T-helper 1 cell treated with Interleukin-12 subunit alpha and Interleukin-12 subunit beta and Interleukin-4 antibody, amounts not matched to agents 30 μg/mL and 1 μg/mL, for 36 hours (primary cell): ENCODE measurements around the gene BST2.
A peak's percentile ranks its signal among the peaks of the same experiment; 100 is the strongest.

Source experiments
- H3K27ac Mint-ChIP-seq: one replicate; pipeline ENCODE4 v1.8.0; 2021; ENCODE audit warnings: mild to moderate bottlenecking, mixed read lengths
- H3K27me3 Mint-ChIP-seq: one replicate; pipeline ENCODE4 v1.8.0; 2021; ENCODE audit warnings: low read depth, mixed read lengths
- H3K36me3 Mint-ChIP-seq: one replicate; pipeline ENCODE4 v1.8.0; 2021; ENCODE audit warnings: low read depth, mixed read lengths
- H3K4me1 Mint-ChIP-seq: one replicate; pipeline ENCODE4 v1.8.0; 2021; ENCODE audit warnings: low read depth, mixed read lengths
- H3K4me3 Mint-ChIP-seq: one replicate; pipeline ENCODE4 v1.8.0; 2021; ENCODE audit warnings: mild to moderate bottlenecking, moderate library complexity, mixed read lengths
- H3K9me3 Mint-ChIP-seq: one replicate; pipeline ENCODE4 v1.8.0; 2021; ENCODE audit warnings: mixed read lengths

The BST2 gene

GRCh38 chr19:17406046-17406886 is 836 bp upstream of the BST2 start:
- Mint-ChIP-seq H3K9me3 (no peaks in the 10 kb centered on the region), H3K4me3 (peak overlapping the region; percentile 88), H3K4me1 (peaks cover 36% of the 10 kb centered on the region), H3K27me3 (no peaks in the 10 kb centered on the region), H3K27ac (peak overlapping the region; percentile 74), H3K36me3 (peaks cover 20% of the 10 kb centered on the region)

GRCh38 chr19:17404621-17405249 is 695 bp downstream of the BST2 start:
- peaks cover 21% of the 10 kb centered on the region for H3K36me3 Mint-ChIP-seq
- no peaks in the 10 kb centered on the region for H3K27me3 Mint-ChIP-seq
- H3K4me1 Mint-ChIP-seq: peaks cover 36% of the 10 kb centered on the region
- no peaks in the 10 kb centered on the region for H3K9me3 Mint-ChIP-seq
- H3K4me3 Mint-ChIP-seq: peak overlapping the region; percentile 88
- peak overlapping the region; percentile 91 for H3K27ac Mint-ChIP-seq

GRCh38 chr19:17404015-17404414 is 1.4 kb downstream of the BST2 start:
- H3K36me3 Mint-ChIP-seq: peaks cover 21% of the 10 kb centered on the region
- H3K4me3 Mint-ChIP-seq: peak overlapping the region; percentile 88
- H3K27me3 Mint-ChIP-seq: no peaks in the 10 kb centered on the region
- peaks cover 36% of the 10 kb centered on the region for H3K4me1 Mint-ChIP-seq
- H3K27ac Mint-ChIP-seq: peak overlapping the region; percentile 91
- H3K9me3 Mint-ChIP-seq: no peaks in the 10 kb centered on the region

- Mint-ChIP-seq H3K9me3 (no peaks in the 10 kb centered on the region), H3K4me1 (peaks cover 36% of the 10 kb centered on the region), H3K27me3 (no peaks in the 10 kb centered on the region), H3K4me3 (peak overlapping the region; percentile 88), H3K27ac (peak overlapping the region; percentile 83), H3K36me3 (peaks cover 22% of the 10 kb centered on the region)
These were observed 2.2 kb downstream of the BST2 start for GRCh38 chr19:17402982-17403855.

DNA sequence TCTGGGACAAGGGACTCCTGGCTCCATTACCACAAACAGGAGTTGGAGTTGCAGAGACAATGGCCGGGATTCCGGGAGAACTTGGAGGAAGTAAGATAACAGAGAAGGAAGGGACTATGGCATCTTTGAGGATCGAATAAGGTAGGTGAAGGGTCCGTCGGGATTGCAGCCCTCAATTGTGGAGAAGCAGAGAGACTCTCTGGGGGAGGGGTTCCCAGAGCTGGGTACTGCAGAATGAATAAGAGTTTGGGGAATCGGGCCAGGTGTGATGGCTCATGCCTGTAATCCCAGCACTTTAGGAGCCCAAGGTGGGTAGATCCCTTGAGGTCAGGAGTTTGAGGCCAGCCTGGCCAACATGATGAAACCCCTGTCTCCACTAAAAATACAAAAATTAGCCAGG is 3.8 kb downstream of the BST2 start:
- H3K4me3 Mint-ChIP-seq: no peak overlapping the region
- no peaks in the 10 kb centered on the region for H3K9me3 Mint-ChIP-seq
- H3K27ac Mint-ChIP-seq: no peak overlapping the region
- peaks cover 25% of the 10 kb centered on the region for H3K4me1 Mint-ChIP-seq
- H3K36me3 Mint-ChIP-seq: peaks cover 24% of the 10 kb centered on the region
- H3K27me3 Mint-ChIP-seq: no peaks in the 10 kb centered on the region

- Mint-ChIP-seq H3K4me1 (peaks cover 15% of the 10 kb centered on the region), H3K36me3 (peaks cover 22% of the 10 kb centered on the region), H3K27me3 (no peaks in the 10 kb centered on the region), H3K27ac (peak overlapping the region; percentile 36), H3K4me3 (no peak overlapping the region), H3K9me3 (no peaks in the 10 kb centered on the region)
These were observed 6.4 kb downstream of the BST2 start for GRCh38 chr19:17398902-17399527.

DNA sequence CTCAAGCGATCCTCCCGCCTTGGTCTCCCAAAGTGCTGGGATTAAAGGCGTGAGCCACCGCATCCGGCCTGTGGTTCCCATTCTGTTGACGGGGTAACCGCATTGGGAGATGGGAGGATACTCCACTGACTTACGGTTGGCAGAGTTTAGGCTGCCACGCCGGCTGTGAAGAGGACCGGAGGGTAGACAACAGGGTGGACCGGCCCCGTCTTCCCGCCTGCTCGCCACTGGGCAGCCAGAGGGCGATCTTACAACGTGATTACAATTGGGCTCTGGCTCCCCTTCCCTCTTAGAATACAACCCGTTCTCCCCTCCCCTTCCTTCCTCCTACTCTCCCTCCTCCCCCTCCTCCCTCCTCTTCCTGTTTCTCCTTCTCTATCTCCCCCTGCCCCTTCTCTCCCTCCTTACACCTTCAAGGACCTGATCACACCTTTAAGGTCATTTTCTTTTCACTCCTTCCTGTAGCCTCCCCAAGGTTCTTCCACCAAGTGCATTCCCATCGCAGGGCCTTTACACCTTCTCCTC is 10.5 kb downstream of the BST2 start:
- H3K4me3 Mint-ChIP-seq: no peak overlapping the region
- H3K36me3 Mint-ChIP-seq: peaks cover 8% of the 10 kb centered on the region
- peaks cover 12% of the 10 kb centered on the region for H3K27me3 Mint-ChIP-seq
- H3K9me3 Mint-ChIP-seq: no peaks in the 10 kb centered on the region
- peaks cover 15% of the 10 kb centered on the region for H3K4me1 Mint-ChIP-seq
- peak overlapping the region; percentile 82 for H3K27ac Mint-ChIP-seq

DNA sequence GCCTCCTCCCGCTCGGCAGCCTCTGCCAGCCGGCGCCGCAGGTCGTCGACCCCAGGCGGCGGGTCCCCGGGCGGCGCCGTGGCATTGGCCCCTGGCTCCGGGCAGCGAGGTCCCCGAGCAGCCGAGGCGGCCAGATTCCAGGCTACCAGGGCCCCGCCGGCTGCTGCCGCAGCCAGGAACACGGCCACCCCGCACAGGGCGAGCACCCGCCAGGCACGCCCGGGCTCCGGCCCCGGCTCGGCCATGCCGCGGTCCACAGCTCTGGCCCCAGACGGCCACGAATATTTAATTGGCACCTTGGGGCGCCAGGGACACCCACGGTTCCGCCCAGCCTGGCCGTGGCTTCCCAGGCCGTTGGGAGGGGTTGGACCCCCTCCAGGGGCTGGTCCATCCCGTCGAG is 11.5 kb downstream of the BST2 start, which contains the start of gene CCDC194:
Gene CCDC194, minus strand, starts transcription at position 283 of the 400 bp plus-strand sequence. Its CDS starts 38 bp downstream, at position 245.
- H3K27ac Mint-ChIP-seq: peak within 1 kb of the TSS; percentile 82
- peaks cover 8% of the 10 kb centered on the region for H3K36me3 Mint-ChIP-seq
- no peaks in the 10 kb centered on the region for H3K9me3 Mint-ChIP-seq
- H3K4me1 Mint-ChIP-seq: peaks cover 15% of the 10 kb centered on the region
- H3K4me3 Mint-ChIP-seq: no peak within 1 kb of the TSS
- H3K27me3 Mint-ChIP-seq: peaks cover 21% of the 10 kb centered on the region

DNA sequence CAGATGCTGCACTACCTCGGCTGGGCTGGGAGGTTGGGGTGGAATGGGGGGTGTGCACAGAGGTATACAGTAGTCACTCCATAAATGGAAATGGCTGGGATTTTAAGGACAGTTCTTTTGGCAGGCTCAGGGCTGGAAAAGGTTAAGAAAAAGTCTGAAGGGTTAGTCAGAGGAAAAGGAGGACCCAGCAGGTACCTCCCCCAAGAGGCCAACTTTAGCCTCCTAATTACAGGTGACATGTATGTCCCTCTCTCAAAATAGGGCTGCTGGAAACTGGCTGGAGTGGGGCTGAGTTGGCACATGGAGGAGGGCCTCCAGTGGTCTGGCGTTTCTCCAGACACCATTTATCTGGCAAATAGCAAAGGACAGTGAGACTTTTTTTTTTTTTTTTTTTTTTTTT is 12.4 kb downstream of the BST2 start:
- Mint-ChIP-seq H3K27ac (no peak overlapping the region), H3K4me1 (peaks cover 15% of the 10 kb centered on the region), H3K27me3 (peaks cover 23% of the 10 kb centered on the region), H3K9me3 (no peaks in the 10 kb centered on the region), H3K36me3 (peaks cover 6% of the 10 kb centered on the region), H3K4me3 (no peak overlapping the region)

DNA sequence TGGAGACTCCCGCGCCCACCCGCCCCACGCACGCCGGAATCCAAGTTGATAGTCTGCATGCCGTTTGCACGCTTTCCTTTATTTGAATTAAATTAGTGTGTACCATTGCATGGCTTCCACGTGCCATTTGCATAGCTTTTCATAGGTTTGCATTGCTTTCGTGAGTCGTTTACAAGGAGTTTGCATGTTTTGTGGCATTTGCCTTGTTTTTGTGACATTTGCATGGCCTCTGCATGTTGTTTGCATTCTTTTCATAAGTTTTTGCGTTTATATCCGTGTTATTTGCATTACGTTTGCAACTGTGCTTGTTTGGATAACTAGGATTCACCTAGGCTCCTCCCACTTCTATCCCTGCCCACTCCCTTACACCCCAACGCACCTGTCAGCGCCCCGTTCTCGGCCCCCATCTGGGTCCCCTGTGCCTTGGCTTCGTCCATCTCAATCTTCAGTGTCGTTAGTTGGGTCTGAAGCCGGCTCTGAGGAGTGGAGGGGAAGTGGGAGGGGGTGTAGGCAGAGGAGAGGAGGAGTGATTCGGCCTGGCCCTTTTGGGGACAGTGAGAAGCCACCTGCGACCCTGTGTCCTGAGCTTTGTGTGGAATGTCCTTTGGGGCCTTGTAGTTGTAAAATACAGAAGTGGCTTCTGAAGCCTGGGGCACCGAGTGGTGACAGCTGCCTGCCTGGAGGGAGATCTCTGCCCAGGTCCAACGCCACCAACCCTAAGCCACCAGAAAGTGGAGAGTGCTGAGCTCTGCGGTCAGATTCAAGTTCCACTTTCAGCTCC is 13.9 kb downstream of the BST2 start:
- no peaks in the 10 kb centered on the region for H3K9me3 Mint-ChIP-seq
- peaks cover 23% of the 10 kb centered on the region for H3K27me3 Mint-ChIP-seq
- peaks cover 15% of the 10 kb centered on the region for H3K4me1 Mint-ChIP-seq
- H3K36me3 Mint-ChIP-seq: peaks cover 3% of the 10 kb centered on the region
- peak overlapping the region; percentile 70 for H3K4me3 Mint-ChIP-seq
- no peak overlapping the region for H3K27ac Mint-ChIP-seq

- H3K27me3 Mint-ChIP-seq: peaks cover 23% of the 10 kb centered on the region
- peaks cover 3% of the 10 kb centered on the region for H3K36me3 Mint-ChIP-seq
- no peaks in the 10 kb centered on the region for H3K9me3 Mint-ChIP-seq
- H3K4me3 Mint-ChIP-seq: peak overlapping the region; percentile 94
- H3K4me1 Mint-ChIP-seq: peaks cover 15% of the 10 kb centered on the region
- H3K27ac Mint-ChIP-seq: no peak overlapping the region
These were observed 14.6 kb downstream of the BST2 start for GRCh38 chr19:17390665-17391370.

DNA sequence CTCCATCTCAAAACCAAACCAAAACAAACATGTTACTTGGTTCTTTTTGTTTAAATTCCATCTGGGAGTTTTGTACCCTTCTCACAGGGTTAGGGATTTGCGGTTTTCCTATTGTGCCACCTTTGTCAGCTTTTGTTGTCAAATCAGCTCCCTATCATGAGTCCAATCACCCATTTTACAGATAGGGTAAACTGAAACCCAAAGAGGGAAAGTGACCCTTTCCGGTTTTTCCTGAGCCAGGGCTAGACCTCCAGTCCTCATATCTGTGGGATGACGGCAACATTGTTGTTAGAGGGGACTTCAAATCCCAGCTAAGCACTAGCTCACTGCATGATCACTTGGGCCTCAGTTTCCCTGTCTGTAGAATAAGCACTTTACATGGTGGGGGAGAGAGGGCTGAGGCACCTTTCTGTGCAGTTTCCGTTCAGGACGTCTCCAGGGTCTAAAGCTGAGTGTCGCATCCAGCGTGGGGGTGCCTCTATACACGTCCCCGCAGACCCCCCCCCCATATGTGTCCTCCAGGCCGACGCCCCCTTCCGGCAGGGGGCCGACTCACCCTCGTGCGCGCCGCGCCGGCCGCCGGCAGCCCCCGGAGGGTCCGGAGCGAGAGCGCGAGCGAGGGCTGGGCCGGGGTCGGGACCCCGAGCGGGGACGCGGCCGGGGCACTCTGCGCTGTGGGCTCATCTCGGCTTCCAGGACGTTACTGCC is 15.3 kb downstream of the BST2 start:
- Mint-ChIP-seq H3K9me3 (no peaks in the 10 kb centered on the region), H3K27ac (no peak overlapping the region), H3K36me3 (peaks cover 1% of the 10 kb centered on the region), H3K4me1 (peaks cover 13% of the 10 kb centered on the region), H3K27me3 (peaks cover 23% of the 10 kb centered on the region), H3K4me3 (peak overlapping the region; percentile 94)
